Thyroid gland (tissue), 4 donors: Measurements from ENCODE around the gene ZFHX3.

Experiments
- CTCF ChIP-seq, 6 experiments: fragments of 200-600 bp in 3 of 6; fragments of 450-650 bp in 3 of 6; sonication (generic) in 3 of 6; IDR thresholded peaks; one replicate each; pipeline ENCODE4 v1.5.1; 2016 to 2019; ENCODE audit warnings: antibody characterized with exemption in 6 of 6, mild to moderate bottlenecking in 2 of 6, inconsistent platforms in 1 of 6, moderate library complexity in 1 of 6
- POLR2A ChIP-seq, 2 donors: fragments of 450-650 bp; IDR thresholded peaks; one replicate each; pipeline ENCODE4 v1.6.1; 2017; ENCODE audit warnings: antibody characterized with exemption in 2 of 2, mild to moderate bottlenecking in 2 of 2, moderate library complexity in 1 of 2

- TF ChIP-seq CTCF (IDR thresholded peaks at IDR 0.05) (no peak), POLR2A (IDR thresholded peaks at IDR 0.05) (no peak)
Observed at GRCh38 chr16:73056921-73057290, 9.0 kb upstream of the ZFHX3 start.
